Activated CD8-positive, alpha-beta memory T cell treated with anti-CD3 and anti-CD28 coated beads for 36 hours (primary cell): ENCODE data around the gene ERRFI1. TPM values are rescaled to one million over a fixed set of nuclear protein-coding genes. Genes with fewer than 3 reads are reported as not detected.

Source experiments
- CTCF ChIA-PET: fragments of 350-600 bp; sonication (Branson Sonifier 250); formaldehyde crosslinking; loops from one replicate; lab custom pipeline; 2021; ENCODE audit warnings: antibody characterized with exemption; lab: Charles Lee
- POLR2A ChIA-PET: fragments of 350-600 bp; sonication (Branson Sonifier 250); formaldehyde crosslinking; loops from one replicate; lab custom pipeline; 2021; ENCODE audit warnings: antibody characterized with exemption; lab: Charles Lee
- total RNA-seq, 2 experiments: library from RNA; stranded (reverse); gene quantifications; one replicate each; pipeline ENCODE4 v1.2.3, GENCODE V29; 2021

ERRFI1 gene
- total RNA-seq, 2 experiments from 2014 or later = 3.1 to 3.2 TPM

GRCh38 chr1:8011923-8012858, 13.9 kb downstream of the ERRFI1 start:
- CTCF ChIA-PET = interaction anchor here (0.7 to 1.2 kb wide), 2 partner anchors 37 to 337 kb away, joined by 3 read pairs; no protein-coding TSS in a partner anchor
- POLR2A ChIA-PET = interaction anchor here (0.5 kb wide), 1 partner anchor 155 kb away, joined by 3 read pairs; no protein-coding TSS in a partner anchor

- ChIA-PET POLR2A (no interaction called here), CTCF (interaction anchor here (0.7 to 1.1 kb wide), 2 partner anchors 37 to 338 kb away, joined by 3 to 11 read pairs; no protein-coding TSS in a partner anchor)
Measured at GRCh38 chr1:8011016-8011415, 15.1 kb downstream of the ERRFI1 start.

- POLR2A ChIA-PET = no interaction called here
Measured at GRCh38 chr1:8010080-8010664, 15.9 kb downstream of the ERRFI1 start.

GRCh38 chr1:8009043-8010002, 16.8 kb downstream of the ERRFI1 start:
- CTCF ChIA-PET = interaction anchor here (1.2 kb wide), 1 partner anchor 9 kb away, joined by 3 read pairs; no protein-coding TSS in a partner anchor
- POLR2A ChIA-PET = no interaction called here

More at GRCh38 chr1:8010080-8010664, 15.9 kb downstream of the ERRFI1 start:
- CTCF ChIA-PET = interaction anchor here (1.1 to 1.2 kb wide), 2 partner anchors 8 to 36 kb away, joined by 3 to 11 read pairs; no protein-coding TSS in a partner anchor

GRCh38 chr1:8006037-8006963, 19.8 kb downstream of the ERRFI1 start:
- ChIA-PET CTCF (no interaction called here), POLR2A (no interaction called here)

GRCh38 chr1:8004803-8005573, 21.1 kb downstream of the ERRFI1 start:
- CTCF ChIA-PET = no interaction called here
- POLR2A ChIA-PET = no interaction called here

GRCh38 chr1:8004113-8004802, 21.9 kb downstream of the ERRFI1 start:
- POLR2A ChIA-PET = no interaction called here
- CTCF ChIA-PET = no interaction called here

GRCh38 chr1:8003438-8004112, 22.5 kb downstream of the ERRFI1 start:
- CTCF ChIA-PET = no interaction called here
- POLR2A ChIA-PET = no interaction called here

- ChIA-PET CTCF (no interaction called here), POLR2A (no interaction called here)
Measured at GRCh38 chr1:8002921-8003320, 23.2 kb downstream of the ERRFI1 start.

- ChIA-PET POLR2A (no interaction called here), CTCF (no interaction called here)
Measured at GRCh38 chr1:8002329-8002910, 23.7 kb downstream of the ERRFI1 start.

GRCh38 chr1:7995437-7995836, 30.7 kb downstream of the ERRFI1 start:
- ChIA-PET POLR2A (no interaction called here), CTCF (no interaction called here)

GRCh38 chr1:7994827-7995226, 31.3 kb downstream of the ERRFI1 start:
- POLR2A ChIA-PET = no interaction called here
- CTCF ChIA-PET = no interaction called here

GRCh38 chr1:7993593-7994479, 32.3 kb downstream of the ERRFI1 start:
- CTCF ChIA-PET = no interaction called here
- POLR2A ChIA-PET = interaction anchor here (0.7 kb wide), 1 partner anchor 257 kb away, joined by 3 read pairs; no protein-coding TSS in a partner anchor

- ChIA-PET CTCF (no interaction called here), POLR2A (interaction anchor here (0.7 kb wide), 1 partner anchor 258 kb away, joined by 3 read pairs; no protein-coding TSS in a partner anchor)
Measured at GRCh38 chr1:7992885-7993284, 33.2 kb downstream of the ERRFI1 start.
